WTC11 (cell line): ENCODE measurements around the gene SUPT3H. TPM values are rescaled to one million over a fixed set of nuclear protein-coding genes. Genes with fewer than 3 reads are reported as not detected.

Experiments used
- ATAC-seq: fragments of 200-7000 bp; cut with Tn5 transposase; 2 replicates; pipeline ENCODE4 v1.10.0; 2021; ENCODE audit warnings: mild to moderate bottlenecking, moderate library complexity
- CTCF ChIA-PET: fragments of 300-600 bp; sonication (Branson Sonifier 250); formaldehyde crosslinking; loops from one replicate; lab custom pipeline; 2021; ENCODE audit warnings: antibody characterized with exemption; lab: Charles Lee
- POLR2A ChIA-PET: fragments of 350-600 bp; sonication (Branson Sonifier 250); formaldehyde crosslinking; loops from one replicate; lab custom pipeline; 2021; ENCODE audit warnings: antibody characterized with exemption; lab: Charles Lee
- DNase-seq: peaks from one replicate; pipeline ENCODE4 v3.0.0; 2021; ENCODE audit warnings: low spot score
- H3K27ac Mint-ChIP-seq: 2 replicates; pipeline ENCODE4 v1.8.0; 2021; ENCODE audit warnings: mixed read lengths
- H3K27me3 Mint-ChIP-seq: 2 replicates; pipeline ENCODE4 v1.8.0; 2021; ENCODE audit warnings: low read depth, mild to moderate bottlenecking, moderate library complexity, mixed read lengths
- H3K36me3 Mint-ChIP-seq: 2 replicates; pipeline ENCODE4 v1.8.0; 2021; ENCODE audit warnings: mixed read lengths
- H3K4me1 Mint-ChIP-seq: 2 replicates; pipeline ENCODE4 v1.8.0; 2022; ENCODE audit warnings: mixed read lengths
- H3K4me3 Mint-ChIP-seq: 2 replicates; pipeline ENCODE4 v1.8.0; 2021; ENCODE audit warnings: mild to moderate bottlenecking, moderate library complexity, mixed read lengths
- H3K9me3 Mint-ChIP-seq: 2 replicates; pipeline ENCODE4 v1.8.0; 2021; ENCODE audit warnings: mixed read lengths
- CREB1 ChIP-seq: sonication (generic); formaldehyde crosslinking; IDR thresholded peaks from 2 replicates; pipeline ENCODE4 v1.8.0; 2023; ENCODE audit warnings: mild to moderate bottlenecking, missing genetic modification reagents
- GTF2I ChIP-seq: fragments of 250-450 bp; sonication (Bioruptor Pico); conservative IDR thresholded peaks from 2 replicates; pipeline ENCODE4 v1.4.0; 2021; ENCODE audit warnings: mild to moderate bottlenecking
- KAT7 ChIP-seq: sonication (generic); formaldehyde crosslinking; IDR thresholded peaks from 2 replicates; pipeline ENCODE4 v1.8.1; 2023; ENCODE audit warnings: missing genetic modification reagents, mild to moderate bottlenecking, borderline replicate concordance
- NR3C1 ChIP-seq: sonication (generic); formaldehyde crosslinking; conservative IDR thresholded peaks from 2 replicates; pipeline ENCODE4 v1.8.1; 2023; ENCODE audit warnings: low read depth, mild to moderate bottlenecking, missing genetic modification reagents
- RELA ChIP-seq: sonication (generic); formaldehyde crosslinking; IDR thresholded peaks from 2 replicates; pipeline ENCODE4 v1.8.1; 2022; ENCODE audit warnings: missing genetic modification reagents, mild to moderate bottlenecking, borderline replicate concordance
- TEAD4 ChIP-seq: sonication (generic); formaldehyde crosslinking; IDR thresholded peaks from 2 replicates; pipeline ENCODE4 v1.8.0; 2022; ENCODE audit warnings: mild to moderate bottlenecking, missing genetic modification reagents
- ZNF138 ChIP-seq: sonication (generic); formaldehyde crosslinking; conservative IDR thresholded peaks from 2 replicates; pipeline ENCODE4 v1.8.1; 2022; ENCODE audit warnings: mild to moderate bottlenecking, moderate library complexity, missing genetic modification reagents
- ZNF396 ChIP-seq: fragments of 250-450 bp; sonication (Bioruptor Pico); IDR thresholded peaks from 2 replicates; pipeline ENCODE4 v1.8.0; 2021; ENCODE audit warnings: mild to moderate bottlenecking, moderate library complexity, borderline replicate concordance
- total RNA-seq: library from RNA; stranded (reverse); gene quantifications from 3 replicates; pipeline ENCODE4 v1.2.3, GENCODE V29; 2021
- TF ChIP-seq, protein P1 (sequence below): sonication (generic); formaldehyde crosslinking; IDR thresholded peaks from 2 replicates; pipeline ENCODE4 v1.8.0; 2023; ENCODE audit warnings: missing genetic modification reagents, mild to moderate bottlenecking, borderline replicate concordance
- TF ChIP-seq, protein P2 (sequence below): sonication (generic); formaldehyde crosslinking; IDR thresholded peaks from 2 replicates; pipeline ENCODE4 v1.8.1; 2023; ENCODE audit warnings: mild to moderate bottlenecking, missing genetic modification reagents
- TF ChIP-seq, protein P3 (sequence below): fragments of 250-450 bp; sonication (Bioruptor Pico); IDR thresholded peaks from 2 replicates; pipeline ENCODE4 v2.1.2; 2022; ENCODE audit warnings: mild to moderate bottlenecking, moderate library complexity
- TF ChIP-seq, protein P4 (sequence below): sonication (generic); formaldehyde crosslinking; IDR thresholded peaks from 2 replicates; pipeline ENCODE4 v1.8.0; 2023; ENCODE audit warnings: mild to moderate bottlenecking, missing genetic modification reagents
- TF ChIP-seq, protein P5 (sequence below): sonication (generic); formaldehyde crosslinking; IDR thresholded peaks from 2 replicates; pipeline ENCODE4 v1.8.1; 2023; ENCODE audit warnings: mild to moderate bottlenecking, missing genetic modification reagents, moderate library complexity
- TF ChIP-seq, protein P6 (sequence below): sonication (generic); formaldehyde crosslinking; IDR thresholded peaks from 2 replicates; pipeline ENCODE4 v1.8.1; 2022; ENCODE audit warnings: low read depth, missing genetic modification reagents, borderline replicate concordance
- TF ChIP-seq, protein P7 (sequence below): sonication (generic); formaldehyde crosslinking; IDR thresholded peaks from 2 replicates; pipeline ENCODE4 v1.8.0; 2023; ENCODE audit warnings: missing genetic modification reagents
- TF ChIP-seq, protein P8 (sequence below): sonication (generic); formaldehyde crosslinking; IDR thresholded peaks from 2 replicates; pipeline ENCODE4 v1.8.1; 2023; ENCODE audit warnings: mild to moderate bottlenecking, missing genetic modification reagents, moderate library complexity
- TF ChIP-seq, protein P9 (sequence below): fragments of 250-450 bp; sonication (Bioruptor Pico); conservative IDR thresholded peaks from 2 replicates; pipeline ENCODE4 v1.9.0; 2021; ENCODE audit warnings: mild to moderate bottlenecking

SUPT3H gene
- total RNA-seq, 1 experiment from 2014 or later: 15.3 TPM

DNA sequence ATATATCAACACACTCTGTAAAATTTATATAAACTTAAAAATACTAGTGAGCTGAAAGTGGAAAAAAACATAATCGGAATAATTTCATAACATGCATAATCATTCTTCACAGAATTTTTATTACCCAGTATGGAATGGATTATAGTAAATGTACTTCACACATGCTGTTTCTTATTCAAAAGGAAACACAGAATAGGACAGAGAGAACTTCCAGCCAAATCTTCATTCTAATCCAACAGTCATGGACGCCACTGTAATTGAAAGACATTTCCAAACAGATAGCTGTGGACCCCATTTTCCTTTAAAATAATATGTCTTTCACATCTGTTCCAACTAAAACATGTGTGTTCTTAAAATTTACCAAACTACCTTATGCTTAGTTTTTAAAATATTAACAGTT is 176.2 kb downstream of the SUPT3H start:
- H3K9me3 Mint-ChIP-seq: no peaks in the 10 kb centered on the region
- H3K27ac Mint-ChIP-seq: no peak overlapping the region
- H3K36me3 Mint-ChIP-seq: no peaks in the 10 kb centered on the region
- TF ChIP-seq, protein P1, sequence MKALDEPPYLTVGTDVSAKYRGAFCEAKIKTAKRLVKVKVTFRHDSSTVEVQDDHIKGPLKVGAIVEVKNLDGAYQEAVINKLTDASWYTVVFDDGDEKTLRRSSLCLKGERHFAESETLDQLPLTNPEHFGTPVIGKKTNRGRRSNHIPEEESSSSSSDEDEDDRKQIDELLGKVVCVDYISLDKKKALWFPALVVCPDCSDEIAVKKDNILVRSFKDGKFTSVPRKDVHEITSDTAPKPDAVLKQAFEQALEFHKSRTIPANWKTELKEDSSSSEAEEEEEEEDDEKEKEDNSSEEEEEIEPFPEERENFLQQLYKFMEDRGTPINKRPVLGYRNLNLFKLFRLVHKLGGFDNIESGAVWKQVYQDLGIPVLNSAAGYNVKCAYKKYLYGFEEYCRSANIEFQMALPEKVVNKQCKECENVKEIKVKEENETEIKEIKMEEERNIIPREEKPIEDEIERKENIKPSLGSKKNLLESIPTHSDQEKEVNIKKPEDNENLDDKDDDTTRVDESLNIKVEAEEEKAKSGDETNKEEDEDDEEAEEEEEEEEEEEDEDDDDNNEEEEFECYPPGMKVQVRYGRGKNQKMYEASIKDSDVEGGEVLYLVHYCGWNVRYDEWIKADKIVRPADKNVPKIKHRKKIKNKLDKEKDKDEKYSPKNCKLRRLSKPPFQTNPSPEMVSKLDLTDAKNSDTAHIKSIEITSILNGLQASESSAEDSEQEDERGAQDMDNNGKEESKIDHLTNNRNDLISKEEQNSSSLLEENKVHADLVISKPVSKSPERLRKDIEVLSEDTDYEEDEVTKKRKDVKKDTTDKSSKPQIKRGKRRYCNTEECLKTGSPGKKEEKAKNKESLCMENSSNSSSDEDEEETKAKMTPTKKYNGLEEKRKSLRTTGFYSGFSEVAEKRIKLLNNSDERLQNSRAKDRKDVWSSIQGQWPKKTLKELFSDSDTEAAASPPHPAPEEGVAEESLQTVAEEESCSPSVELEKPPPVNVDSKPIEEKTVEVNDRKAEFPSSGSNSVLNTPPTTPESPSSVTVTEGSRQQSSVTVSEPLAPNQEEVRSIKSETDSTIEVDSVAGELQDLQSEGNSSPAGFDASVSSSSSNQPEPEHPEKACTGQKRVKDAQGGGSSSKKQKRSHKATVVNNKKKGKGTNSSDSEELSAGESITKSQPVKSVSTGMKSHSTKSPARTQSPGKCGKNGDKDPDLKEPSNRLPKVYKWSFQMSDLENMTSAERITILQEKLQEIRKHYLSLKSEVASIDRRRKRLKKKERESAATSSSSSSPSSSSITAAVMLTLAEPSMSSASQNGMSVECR (CRISPR knock-in tag): no peak
- TF ChIP-seq, protein P2, sequence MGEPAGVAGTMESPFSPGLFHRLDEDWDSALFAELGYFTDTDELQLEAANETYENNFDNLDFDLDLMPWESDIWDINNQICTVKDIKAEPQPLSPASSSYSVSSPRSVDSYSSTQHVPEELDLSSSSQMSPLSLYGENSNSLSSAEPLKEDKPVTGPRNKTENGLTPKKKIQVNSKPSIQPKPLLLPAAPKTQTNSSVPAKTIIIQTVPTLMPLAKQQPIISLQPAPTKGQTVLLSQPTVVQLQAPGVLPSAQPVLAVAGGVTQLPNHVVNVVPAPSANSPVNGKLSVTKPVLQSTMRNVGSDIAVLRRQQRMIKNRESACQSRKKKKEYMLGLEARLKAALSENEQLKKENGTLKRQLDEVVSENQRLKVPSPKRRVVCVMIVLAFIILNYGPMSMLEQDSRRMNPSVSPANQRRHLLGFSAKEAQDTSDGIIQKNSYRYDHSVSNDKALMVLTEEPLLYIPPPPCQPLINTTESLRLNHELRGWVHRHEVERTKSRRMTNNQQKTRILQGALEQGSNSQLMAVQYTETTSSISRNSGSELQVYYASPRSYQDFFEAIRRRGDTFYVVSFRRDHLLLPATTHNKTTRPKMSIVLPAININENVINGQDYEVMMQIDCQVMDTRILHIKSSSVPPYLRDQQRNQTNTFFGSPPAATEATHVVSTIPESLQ (CRISPR knock-in tag): no peak
- no peak for TF ChIP-seq GTF2I (CRISPR knock-in tag)
- TF ChIP-seq, protein P3, sequence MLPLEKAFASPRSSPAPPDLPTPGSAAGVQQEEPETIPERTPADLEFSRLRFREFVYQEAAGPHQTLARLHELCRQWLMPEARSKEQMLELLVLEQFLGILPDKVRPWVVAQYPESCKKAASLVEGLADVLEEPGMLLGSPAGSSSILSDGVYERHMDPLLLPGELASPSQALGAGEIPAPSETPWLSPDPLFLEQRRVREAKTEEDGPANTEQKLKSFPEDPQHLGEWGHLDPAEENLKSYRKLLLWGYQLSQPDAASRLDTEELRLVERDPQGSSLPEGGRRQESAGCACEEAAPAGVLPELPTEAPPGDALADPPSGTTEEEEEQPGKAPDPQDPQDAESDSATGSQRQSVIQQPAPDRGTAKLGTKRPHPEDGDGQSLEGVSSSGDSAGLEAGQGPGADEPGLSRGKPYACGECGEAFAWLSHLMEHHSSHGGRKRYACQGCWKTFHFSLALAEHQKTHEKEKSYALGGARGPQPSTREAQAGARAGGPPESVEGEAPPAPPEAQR (CRISPR knock-in tag): no peak
- TF ChIP-seq CREB1 (CRISPR knock-in tag): no peak
- TF ChIP-seq, protein P4, sequence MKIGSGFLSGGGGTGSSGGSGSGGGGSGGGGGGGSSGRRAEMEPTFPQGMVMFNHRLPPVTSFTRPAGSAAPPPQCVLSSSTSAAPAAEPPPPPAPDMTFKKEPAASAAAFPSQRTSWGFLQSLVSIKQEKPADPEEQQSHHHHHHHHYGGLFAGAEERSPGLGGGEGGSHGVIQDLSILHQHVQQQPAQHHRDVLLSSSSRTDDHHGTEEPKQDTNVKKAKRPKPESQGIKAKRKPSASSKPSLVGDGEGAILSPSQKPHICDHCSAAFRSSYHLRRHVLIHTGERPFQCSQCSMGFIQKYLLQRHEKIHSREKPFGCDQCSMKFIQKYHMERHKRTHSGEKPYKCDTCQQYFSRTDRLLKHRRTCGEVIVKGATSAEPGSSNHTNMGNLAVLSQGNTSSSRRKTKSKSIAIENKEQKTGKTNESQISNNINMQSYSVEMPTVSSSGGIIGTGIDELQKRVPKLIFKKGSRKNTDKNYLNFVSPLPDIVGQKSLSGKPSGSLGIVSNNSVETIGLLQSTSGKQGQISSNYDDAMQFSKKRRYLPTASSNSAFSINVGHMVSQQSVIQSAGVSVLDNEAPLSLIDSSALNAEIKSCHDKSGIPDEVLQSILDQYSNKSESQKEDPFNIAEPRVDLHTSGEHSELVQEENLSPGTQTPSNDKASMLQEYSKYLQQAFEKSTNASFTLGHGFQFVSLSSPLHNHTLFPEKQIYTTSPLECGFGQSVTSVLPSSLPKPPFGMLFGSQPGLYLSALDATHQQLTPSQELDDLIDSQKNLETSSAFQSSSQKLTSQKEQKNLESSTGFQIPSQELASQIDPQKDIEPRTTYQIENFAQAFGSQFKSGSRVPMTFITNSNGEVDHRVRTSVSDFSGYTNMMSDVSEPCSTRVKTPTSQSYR (CRISPR knock-in tag): no peak
- TF ChIP-seq ZNF396: no peak
- TF ChIP-seq NR3C1 (CRISPR knock-in tag): no peak
- TF ChIP-seq, protein P5, sequence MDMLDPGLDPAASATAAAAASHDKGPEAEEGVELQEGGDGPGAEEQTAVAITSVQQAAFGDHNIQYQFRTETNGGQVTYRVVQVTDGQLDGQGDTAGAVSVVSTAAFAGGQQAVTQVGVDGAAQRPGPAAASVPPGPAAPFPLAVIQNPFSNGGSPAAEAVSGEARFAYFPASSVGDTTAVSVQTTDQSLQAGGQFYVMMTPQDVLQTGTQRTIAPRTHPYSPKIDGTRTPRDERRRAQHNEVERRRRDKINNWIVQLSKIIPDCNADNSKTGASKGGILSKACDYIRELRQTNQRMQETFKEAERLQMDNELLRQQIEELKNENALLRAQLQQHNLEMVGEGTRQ (CRISPR knock-in tag): no peak
- TF ChIP-seq, protein P6, sequence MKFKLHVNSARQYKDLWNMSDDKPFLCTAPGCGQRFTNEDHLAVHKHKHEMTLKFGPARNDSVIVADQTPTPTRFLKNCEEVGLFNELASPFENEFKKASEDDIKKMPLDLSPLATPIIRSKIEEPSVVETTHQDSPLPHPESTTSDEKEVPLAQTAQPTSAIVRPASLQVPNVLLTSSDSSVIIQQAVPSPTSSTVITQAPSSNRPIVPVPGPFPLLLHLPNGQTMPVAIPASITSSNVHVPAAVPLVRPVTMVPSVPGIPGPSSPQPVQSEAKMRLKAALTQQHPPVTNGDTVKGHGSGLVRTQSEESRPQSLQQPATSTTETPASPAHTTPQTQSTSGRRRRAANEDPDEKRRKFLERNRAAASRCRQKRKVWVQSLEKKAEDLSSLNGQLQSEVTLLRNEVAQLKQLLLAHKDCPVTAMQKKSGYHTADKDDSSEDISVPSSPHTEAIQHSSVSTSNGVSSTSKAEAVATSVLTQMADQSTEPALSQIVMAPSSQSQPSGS (CRISPR knock-in tag): no peak
- TF ChIP-seq RELA: no peak
- no peak for TF ChIP-seq KAT7 (CRISPR knock-in tag)
- TF ChIP-seq, protein P7, sequence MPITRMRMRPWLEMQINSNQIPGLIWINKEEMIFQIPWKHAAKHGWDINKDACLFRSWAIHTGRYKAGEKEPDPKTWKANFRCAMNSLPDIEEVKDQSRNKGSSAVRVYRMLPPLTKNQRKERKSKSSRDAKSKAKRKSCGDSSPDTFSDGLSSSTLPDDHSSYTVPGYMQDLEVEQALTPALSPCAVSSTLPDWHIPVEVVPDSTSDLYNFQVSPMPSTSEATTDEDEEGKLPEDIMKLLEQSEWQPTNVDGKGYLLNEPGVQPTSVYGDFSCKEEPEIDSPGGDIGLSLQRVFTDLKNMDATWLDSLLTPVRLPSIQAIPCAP: no peak
- TF ChIP-seq, protein P8, sequence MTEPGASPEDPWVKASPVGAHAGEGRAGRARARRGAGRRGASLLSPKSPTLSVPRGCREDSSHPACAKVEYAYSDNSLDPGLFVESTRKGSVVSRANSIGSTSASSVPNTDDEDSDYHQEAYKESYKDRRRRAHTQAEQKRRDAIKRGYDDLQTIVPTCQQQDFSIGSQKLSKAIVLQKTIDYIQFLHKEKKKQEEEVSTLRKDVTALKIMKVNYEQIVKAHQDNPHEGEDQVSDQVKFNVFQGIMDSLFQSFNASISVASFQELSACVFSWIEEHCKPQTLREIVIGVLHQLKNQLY (CRISPR knock-in tag): no peak
- TF ChIP-seq ZNF138 (CRISPR knock-in tag): no peak
- TF ChIP-seq, protein P9, sequence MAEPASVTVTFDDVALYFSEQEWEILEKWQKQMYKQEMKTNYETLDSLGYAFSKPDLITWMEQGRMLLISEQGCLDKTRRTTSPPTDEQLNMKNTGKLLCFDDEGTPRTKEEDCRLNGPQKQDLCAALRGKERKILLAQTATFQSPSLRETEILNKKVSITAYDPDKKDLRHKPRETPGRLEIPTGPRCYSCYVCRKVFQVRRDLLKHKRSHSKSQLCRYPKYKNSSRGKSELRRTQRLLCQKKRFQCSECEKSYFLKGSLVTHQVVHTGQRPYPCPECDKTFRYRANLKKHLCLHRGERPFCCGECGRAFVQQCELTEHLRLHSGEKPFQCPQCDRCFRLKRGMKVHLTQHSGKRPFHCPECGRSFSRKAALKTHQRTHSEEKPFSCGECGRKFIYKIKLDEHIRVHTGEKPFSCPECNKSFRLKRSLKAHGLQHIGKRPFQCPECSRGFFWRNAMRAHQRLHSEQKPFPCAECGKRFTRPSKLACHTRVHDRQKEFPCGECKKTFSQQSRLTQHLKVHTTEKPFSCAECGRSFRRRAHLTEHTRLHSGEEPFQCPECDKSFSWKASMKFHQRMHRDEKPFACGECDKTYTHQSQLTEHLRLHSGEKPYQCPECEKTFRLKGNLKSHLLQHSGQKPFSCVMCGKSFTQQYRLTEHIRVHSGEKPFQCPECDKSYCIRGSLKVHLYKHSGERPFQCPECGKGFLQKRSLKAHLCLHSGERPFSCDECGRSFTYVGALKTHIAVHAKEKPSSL: no peak
- TF ChIP-seq TEAD4 (CRISPR knock-in tag): no peak
- ATAC-seq: no peak
- POLR2A ChIA-PET: no interaction called here
- CTCF ChIA-PET: no interaction called here
- H3K27me3 Mint-ChIP-seq: no peaks in the 10 kb centered on the region
- no peak for DNase-seq
- H3K4me3 Mint-ChIP-seq: no peak overlapping the region
- H3K4me1 Mint-ChIP-seq: peaks cover 5% of the 10 kb centered on the region; the same call in 1 of the 2 replicates
